Right ventricle myocardium inferior (tissue), 1 donor: ENCODE data around the gene GPX2. TPM values are rescaled to one million over a fixed set of nuclear protein-coding genes. Genes with fewer than 3 reads are reported as not detected.

Experiments used
- ATAC-seq: fragments of 200-7000 bp; cut with Tn5 transposase; one replicate; pipeline ENCODE4 v1.9.1; 2020; ENCODE audit warnings: mild to moderate bottlenecking, moderate library complexity
- DNase-seq: peaks from one replicate; pipeline ENCODE4 v3.0.0; 2021; ENCODE audit errors: missing footprints
- intact Hi-C: fragments of 100-400 bp; cut with DNase I; formaldehyde crosslinking; loops from one replicate; pipeline ENCODE4 v1.11.0; 2022
- long read RNA-seq: library from polyadenylated mRNA; unstranded; transcript quantifications from one replicate; pipeline ENCODE4 v2.0.0, GENCODE V29; 2021
- total RNA-seq: library from RNA; stranded (reverse); fragmentation: NEBNext Ultra II Directional; extraction: Animal tissue kit (Norgen Biotek cat#: 25700); gene quantifications from one replicate; pipeline ENCODE4 v1.2.1, GENCODE V29; 2021
- donor health status: DM: no; HTN: yes; CAD: no; lungs with severe emphysema.

Gene GPX2
- not detected for total RNA-seq
- long read RNA-seq = 0 reads

DNA sequence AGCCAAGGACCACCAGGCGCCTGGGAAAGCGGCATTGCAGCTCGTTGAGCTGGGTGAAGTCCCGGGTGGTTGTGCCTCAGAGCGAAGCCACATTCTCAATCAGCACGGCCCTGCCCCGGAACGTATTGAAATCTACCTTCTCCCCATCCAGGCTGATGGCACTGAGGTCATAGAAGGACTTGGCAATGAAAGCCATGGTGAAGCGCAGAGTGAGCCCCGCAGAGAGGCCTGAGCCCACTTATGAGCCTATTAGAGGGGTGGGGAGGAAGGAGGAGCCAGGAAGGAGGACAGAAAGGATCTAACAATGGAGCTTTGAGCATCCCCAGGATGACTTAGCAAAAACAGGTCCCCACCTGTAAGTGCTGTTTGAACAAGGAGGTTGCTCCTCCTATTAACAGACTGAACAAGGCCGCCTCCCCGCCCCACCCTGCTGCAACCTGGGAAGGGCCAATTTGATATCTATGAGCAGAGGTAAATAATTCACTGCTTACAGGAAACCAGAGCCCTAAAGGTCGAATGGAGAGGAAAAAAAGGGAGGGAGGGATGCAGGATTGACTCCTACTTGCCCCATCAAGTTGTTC is at the start of gene GPX2:
GPX2 (minus strand) TSS at position 215 of the 581 bp plus-strand sequence; CDS start at position 196, 19 bp downstream.
- intact Hi-C loops = no loop called here
- DNase-seq = no peak
- ATAC-seq = no peak

DNA sequence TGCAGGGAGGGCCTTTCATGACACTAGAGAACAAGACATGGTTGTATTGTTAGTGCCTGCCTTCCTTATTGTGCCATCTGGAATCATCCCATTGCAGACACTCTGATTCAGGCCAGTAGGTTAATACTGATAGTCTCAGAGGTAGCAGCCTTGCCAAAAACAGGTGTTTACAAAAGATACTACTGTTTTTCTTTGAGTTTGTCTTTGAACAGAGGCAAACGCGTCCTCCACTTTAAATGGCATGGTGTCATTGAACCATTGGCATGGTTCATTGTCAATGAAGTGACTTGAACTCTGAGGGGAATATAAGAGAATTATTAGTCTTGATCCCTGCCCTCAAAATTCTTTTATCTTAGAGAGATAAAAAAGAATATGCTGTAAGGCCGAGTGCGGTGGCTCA is 48.4 kb upstream of the GPX2 start:
- DNase-seq (no peak), ATAC-seq (no peak)
- intact Hi-C loops = no loop called here

DNA sequence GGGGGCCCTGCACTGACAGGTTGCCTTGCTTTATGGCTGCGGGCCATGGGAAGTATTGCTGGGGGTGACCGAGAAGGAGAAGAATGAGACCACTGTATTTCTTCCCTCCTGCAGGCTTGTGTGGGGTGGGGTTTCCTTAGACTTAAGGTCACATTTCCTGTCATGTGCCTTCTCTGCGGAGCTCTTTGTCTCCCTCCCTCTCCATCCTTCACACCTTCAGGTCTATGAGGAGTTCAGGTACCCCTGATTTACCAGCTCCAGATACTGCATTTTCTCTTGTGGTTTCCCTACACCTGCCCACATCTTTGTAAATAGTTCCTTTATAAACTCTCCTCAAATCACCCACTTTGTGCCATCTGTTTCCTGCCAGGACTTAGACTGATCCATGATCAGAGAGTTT is 47.8 kb upstream of the GPX2 start:
- intact Hi-C loops = no loop called here
- DNase-seq (no peak), ATAC-seq (no peak)

DNA sequence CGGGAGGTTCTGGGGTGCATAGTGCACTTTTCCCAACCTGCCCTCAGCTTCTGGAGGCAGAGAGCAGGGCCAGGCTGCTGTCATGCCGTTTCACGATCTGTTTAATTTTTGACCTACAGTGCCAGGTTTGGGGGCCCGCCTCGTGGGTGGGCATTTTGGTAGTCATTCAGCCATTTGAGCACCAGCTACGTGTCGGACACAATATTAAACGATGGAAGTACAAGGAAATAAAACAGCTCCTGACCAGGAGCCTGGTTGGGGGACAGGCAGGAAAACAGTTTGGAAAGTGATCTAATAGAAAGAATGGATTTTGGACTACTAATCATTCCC is 44.9 kb upstream of the GPX2 start:
- intact Hi-C loops = loop anchor here (2.0 to 10.0 kb wide), 4 partner anchors 35 to 313 kb away; no protein-coding TSS in a partner anchor

DNA sequence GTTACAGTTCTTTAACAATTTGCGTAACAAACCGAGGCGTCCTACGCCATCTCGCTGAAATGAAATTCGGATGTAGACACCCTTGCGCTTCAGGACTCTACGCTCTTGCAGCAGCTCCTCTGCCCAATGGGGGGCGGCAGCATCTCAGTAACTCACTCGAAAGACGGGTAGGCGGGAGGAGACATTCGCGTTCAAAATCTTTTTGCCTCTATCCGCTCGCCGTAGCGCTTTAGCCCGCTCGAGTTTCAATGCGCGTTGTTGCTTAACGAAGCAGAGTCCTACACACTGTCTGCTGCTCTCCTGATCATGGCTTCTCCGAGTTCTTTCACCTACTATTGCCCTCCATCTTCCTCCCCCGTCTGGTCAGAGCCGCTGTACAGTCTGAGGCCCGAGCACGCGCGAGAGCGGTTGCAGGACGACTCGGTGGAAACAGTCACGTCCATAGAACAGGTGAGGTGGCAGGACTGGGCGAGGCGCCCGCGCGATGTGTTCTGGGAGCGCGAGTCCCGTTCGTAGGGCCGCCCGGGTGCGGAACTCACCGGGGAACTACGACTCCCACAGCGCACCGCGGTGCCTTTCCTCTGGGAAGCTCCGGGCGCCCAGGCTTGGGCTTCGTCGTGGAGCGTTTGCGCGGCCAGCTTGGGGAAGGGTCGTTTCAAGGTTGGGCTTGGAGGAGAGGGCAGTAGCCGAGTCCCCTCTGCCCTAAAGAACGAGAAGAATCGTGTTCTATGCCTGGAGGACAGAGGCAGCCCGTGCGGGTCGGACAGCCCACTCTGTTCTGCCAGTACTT is 44.3 kb upstream of the GPX2 start, which contains the start of gene FNTB:
FNTB (plus strand) TSS at position 248 of the 790 bp plus-strand sequence; CDS start at position 307, 59 bp downstream.
- intact Hi-C loops = loop anchor here (2.0 to 10.0 kb wide), 4 partner anchors 35 to 312 kb away; no protein-coding TSS in a partner anchor
- ATAC-seq = peak; percentile 98
- peak; percentile 99 for DNase-seq

More for the DNA sequence above, 44.9 kb upstream of the GPX2 start:
- no peak for ATAC-seq
- DNase-seq = no peak

DNA sequence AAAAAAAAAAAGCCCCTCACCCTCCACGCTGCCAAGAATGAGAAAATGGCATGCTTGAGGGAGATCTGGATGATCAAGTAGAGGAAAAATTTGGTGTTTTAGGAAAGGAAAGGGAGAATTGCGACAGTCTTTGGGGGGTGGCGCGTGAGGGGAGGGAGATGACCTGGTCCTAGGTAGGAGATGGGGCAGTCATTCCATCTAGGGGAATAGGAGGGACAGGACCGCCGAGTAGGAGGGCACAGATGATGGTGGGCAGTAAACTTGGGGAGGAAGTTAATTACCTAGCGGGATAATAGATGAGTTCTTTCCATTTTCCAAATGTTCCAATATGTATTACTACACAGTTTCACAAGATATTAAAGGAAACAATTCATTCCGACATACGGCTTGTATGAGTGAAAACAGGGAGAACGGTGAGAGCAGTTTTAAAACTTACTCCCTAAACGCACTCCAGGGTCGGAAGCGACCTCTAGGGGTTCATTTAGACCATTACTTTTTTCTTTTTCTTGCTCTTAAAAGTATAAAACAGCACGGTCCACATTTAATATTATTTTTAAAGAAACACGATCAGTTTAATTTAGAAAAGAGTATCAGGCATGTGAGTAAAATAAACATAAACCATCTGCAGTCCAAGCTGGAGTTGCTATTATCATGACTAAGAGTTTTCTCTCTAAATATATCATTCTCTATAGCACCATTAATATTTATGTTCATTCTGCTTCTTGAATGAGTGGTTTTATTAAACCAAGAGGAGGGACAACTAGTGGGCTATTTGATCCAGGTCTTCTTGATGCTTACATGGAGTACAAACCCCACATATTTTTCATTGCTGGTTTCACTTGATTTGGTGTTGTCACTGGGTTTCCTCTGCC is 41.1 kb upstream of the GPX2 start:
- intact Hi-C loops = loop anchor here (10.0 kb wide), 1 partner anchor 309 kb away; no protein-coding TSS in a partner anchor
- DNase-seq (no peak), ATAC-seq (no peak)

DNA sequence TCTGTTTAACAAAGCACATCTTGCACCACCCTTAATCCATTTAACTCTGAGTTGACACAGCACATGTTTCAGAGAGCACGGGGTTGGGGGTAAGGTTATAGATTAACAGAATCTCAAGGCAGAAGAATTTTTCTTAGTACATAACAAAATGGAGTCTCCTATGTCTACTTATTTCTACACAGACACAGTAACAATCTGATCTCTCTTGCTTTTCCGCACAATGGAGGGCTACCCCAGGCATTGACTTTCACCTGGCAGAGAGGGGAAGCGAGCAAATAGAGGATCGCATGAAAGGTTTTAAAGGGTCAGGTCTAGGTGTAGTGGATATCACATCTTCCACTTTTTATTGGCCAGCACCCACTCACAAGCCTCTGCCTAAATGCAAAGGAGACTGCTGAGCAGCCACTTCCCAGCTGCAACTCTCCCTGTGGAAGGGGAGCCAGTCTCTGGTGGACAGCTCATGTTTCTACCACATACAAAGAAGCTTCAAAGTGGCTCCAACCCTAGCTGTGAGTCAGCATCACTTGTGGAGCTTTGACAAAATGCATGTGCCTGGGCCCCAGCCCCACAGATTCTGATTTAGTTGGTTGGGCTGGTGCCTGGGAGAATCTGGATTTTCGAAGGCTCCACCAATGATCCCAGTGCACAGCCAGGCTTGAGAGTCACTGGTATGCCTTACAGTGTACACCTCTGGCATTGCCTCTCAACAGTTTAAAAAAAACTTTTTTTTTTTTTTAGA is 37.0 kb upstream of the GPX2 start:
- intact Hi-C loops = loop anchor here (10.0 kb wide), 1 partner anchor 305 kb away; no protein-coding TSS in a partner anchor
- DNase-seq (no peak), ATAC-seq (no peak)

DNA sequence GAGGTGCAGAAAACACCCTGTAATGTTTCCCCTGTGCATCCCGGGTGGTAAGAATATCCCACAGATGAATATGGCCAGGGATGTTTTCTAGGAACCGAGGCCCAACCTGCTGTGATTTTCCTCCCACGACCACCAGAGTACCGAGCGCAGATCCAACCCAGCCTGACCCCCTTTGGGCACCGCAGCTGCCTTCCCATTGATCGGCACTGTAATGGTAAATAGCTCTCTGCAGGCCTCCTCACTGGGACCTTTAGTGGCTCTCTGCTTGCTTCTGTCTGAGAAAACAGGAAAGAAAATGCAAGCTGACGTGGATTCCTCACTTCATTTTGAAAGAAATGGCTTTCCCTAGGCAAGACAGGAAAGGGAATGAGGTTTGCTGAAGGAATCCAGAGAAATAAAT is 32.0 kb upstream of the GPX2 start:
- DNase-seq (no peak), ATAC-seq (no peak)
- intact Hi-C loops = no loop called here

DNA sequence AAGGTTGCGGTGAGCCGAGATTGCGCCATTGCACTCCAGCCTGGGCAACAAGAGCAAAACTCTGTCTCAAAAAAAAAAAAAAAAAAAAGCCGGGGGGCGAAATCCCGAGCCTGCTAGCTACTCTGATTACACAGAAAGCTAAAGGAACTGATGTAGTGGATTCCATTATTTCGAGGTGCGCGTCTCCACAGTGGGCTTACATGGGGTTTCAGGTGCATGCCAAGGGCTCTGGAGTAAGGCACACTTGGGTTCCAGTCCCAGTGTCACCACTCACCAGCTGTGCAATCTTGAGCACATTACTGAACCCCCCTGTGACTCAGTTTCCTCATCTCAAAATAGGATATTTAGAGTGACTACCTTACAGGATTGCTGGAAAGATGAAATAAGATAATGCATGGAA is 31.3 kb upstream of the GPX2 start:
- no peak for DNase-seq
- ATAC-seq = no peak
- intact Hi-C loops = no loop called here

DNA sequence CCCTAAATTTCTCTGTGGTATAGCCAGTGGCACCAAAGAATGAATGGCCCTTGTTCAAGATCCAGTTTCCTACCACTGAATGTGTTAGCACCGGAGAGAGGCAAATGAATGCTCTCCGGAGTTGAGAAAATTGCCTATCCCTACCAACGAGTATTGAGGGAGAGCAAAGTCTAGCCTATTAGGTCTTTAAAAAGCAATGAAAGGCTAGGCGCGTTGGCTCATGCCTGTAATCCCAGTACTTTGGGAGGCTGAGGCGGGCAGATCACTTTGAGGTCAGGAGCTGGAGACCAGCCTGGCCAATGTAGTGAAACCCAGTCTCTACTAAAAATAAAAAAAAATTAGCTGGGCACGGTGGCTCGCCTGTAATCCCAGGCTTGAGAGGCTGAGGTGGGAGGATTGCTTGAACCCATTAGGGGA is 30.5 kb upstream of the GPX2 start:
- intact Hi-C loops = no loop called here
- DNase-seq = no peak
- no peak for ATAC-seq

DNA sequence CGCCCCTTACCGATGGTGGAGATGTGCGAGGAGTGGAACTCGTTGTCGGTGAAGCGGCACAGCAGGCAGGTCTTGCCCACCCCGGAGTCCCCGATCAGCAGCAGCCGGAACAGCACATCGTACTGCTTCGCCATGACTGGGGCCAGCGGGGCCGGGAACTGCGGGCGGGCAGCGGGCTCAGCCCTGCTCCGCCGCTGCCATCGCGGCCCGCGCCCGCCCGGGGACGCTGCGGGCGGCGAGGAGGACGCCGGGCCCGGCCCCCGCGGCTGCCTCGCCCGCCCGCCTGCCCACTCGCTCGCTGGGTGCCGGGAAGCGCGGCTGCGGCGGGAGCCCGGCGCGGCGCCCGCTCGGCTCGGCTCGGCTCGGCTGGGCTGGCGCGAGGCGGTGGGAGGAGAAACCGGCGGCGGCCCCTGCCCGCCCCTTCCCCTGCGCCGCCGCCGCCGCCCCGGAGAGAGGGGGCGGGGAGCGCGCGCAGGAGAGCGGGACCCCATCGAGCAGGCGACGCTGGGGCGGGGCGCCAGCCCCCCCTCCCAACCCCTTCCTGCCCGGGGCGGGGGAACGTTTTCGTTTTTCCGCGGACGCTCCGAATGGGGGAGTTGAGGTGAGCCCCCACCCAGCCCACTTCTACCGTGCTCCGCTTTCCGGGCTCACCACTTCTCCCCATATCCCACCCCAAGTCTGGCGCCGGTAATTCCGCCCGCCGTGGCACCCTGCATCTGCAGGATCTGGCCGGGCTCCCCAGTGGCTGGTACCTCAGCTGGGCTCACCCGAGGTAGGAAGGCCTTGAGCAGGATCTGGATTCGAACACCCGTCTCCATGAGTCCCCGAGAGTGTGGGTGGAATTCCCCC is 29.6 kb upstream of the GPX2 start, which contains the start of gene RAB15:
RAB15 (minus strand) TSS at position 394 of the 849 bp plus-strand sequence; CDS start at position 134, 260 bp downstream.
- ATAC-seq (peak; percentile 81), DNase-seq (peak; percentile 80)
- intact Hi-C loops = no loop called here

DNA sequence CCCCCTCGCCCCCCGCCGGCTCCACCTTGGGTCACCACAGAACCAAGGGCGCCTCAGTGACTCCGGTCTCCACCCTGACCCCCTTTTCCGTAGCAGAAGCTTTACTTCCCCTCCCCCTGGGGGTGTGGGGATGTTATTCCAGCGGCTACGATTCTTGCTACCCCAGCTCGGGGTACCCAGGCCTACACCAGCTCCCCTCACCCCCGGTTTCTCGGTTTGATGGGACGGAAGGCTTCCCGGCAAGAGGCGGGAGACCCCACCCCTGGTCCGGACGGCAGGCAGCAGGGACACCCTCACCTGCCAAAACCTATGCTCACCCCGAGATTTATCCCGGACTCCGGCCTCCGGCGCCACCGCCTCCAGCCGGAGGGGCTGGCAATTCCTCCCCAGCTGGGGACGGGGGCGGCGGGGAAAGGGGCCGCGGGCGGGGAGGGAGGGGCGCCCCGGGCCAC is 29.0 kb upstream of the GPX2 start:
- ATAC-seq (no peak), DNase-seq (no peak)
- intact Hi-C loops = no loop called here

DNA sequence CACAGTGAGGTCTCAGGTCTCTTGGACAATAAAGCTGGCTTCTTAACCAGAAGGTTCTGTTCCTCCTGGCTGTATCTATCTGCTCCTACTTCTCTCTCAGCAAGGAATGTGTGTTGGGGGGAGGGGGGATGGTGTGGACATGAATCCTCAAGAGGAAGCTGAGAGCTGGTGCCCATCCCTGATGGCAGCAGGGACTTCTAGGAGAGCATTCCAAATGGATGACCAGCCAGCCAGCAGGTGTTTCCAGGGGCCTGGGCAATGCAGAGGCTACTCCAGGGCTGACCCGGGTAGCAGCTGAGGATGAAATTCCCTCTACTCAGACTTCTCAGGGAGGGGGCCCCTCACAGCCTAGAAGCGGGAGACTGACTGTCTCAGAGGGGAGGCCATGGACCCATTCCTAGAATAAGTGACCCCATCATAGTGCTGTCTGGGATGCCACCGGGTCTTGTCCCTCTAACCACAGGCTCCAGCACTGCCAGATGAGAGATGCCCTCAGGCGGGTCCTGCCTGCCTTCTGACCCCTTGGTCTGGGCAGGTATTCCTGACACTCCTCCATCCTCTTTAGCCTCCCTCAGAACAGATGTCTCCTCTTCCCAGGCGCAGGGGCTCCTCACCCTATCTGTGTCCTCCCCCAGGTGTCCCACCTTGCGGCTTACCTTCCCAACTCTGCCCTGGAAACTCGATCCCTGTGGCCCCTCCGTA is 28.4 kb upstream of the GPX2 start:
- intact Hi-C loops = no loop called here
- ATAC-seq (no peak), DNase-seq (no peak)

DNA sequence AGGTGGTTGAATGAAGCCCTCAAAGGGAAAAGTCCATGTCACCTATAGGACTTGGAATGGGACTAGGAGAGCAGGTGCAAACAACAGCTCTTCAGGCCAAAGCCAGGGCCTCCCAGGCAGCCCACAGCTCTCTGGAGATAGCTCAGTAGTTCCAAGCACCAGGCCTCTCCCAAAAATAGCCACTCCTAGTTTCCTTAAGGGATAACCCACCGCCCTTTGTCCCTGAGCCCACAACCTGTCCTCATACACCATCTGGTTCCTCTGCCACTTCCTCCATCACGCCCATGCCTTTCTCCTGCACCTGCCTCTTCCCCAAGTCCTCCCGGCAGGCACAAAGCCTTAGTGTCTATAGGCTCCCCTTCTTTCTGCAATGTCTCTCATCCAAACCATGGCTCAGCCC is 27.5 kb upstream of the GPX2 start:
- intact Hi-C loops = no loop called here
- DNase-seq = no peak
- no peak for ATAC-seq

DNA sequence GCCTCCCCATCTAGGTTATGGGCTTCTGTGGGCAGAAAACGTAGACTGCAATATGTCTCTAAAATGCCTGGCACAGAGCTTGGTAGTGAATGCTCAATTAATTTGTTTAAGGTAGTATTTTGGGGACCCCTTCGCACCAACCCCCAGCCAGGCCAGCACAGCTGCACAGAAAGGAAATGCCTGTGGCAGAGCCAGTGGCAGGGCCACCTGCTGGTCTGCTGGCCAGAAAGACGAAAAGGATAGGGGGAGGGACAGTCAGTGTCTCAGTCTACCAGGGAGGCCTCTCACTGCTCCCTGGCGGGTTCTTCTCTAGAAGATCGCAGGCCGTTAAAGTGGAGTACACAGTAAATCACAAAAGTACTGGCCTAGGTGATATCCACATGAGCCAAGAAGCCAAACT is 26.1 kb upstream of the GPX2 start:
- intact Hi-C loops = no loop called here
- DNase-seq (no peak), ATAC-seq (no peak)

DNA sequence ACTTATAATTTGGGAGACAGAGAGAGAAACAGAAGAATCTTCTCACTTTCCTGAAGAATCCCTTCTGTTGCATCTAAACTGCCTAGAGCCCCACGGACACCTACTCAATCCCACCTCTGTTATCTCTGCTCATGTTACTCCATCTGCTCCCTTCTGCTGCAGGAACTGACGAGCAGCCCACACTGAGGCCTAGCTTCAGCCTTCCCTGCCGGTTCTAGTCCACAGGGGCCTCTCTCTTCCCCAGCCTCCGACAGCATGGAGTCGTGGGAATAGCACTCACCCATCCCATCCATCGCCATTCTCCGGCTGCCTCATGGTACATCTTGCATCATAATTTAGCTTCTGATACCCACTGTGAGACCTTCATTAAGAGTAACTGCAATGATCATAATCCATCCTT is 25.6 kb upstream of the GPX2 start:
- no peak for DNase-seq
- ATAC-seq = no peak
- intact Hi-C loops = no loop called here

DNA sequence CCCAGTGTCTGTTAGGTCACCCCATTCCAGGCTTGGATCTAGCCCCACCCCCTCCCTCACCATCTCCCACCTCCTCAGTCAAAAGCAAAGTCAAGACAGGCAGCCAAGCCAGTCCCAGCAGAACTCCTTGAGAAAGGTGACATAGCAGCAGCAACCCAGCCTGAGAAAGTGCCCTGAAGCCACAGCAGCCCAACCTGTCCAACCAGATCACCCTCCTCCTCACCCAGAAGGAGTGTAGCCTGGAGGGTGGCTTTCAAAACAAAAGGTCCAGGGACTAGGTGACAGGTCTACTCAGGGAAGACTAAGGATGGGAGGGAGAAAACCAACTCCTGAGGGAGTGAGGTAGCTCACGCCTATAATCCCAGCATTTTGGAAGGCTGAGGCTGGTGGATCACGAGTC is 24.4 kb upstream of the GPX2 start:
- ATAC-seq (no peak), DNase-seq (no peak)
- intact Hi-C loops = no loop called here
